GM10847 (cell line): ENCODE measurements around the gene SOX21.

Experiments
- POLR2A ChIP-seq: IDR thresholded peaks from 2 replicates; pipeline ENCODE4 v1.6.1; 2011; ENCODE audit not compliant: insufficient read length; ENCODE audit errors: extremely low read depth

The SOX21 gene

DNA sequence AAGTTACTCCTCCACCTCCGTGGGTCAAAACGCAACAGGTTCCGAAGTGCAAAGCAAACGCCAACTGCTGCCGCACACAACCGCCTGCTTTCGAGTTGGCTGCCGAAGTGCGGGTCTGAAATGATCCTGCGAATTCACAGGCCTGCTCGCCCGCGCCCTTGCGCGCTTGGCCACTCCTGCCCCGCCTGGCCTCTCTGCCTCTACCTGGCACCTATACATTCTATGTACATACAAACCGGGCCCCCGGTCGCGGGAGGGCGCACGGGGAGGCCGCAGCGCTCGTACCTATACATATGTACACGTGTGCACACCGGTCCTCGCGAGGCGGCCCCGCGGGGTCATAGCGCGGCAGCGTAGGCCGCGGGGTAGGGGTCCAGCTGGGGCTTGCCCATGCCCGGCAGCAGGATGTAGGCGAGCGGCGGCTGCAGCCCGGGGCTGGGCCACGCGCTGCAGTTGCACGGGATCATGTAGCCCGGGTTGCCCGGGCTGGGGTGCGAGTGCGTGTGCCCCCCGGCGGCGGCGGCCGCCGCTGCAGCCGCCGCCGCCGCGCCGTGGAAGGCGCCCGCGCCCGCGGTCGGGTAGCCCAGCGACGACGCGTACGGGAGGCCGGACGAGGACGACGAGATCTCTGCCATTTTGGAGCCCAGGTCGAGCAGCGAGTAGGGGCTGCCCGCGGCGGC is 1.3 kb downstream of the SOX21 start:
- TF ChIP-seq POLR2A: no peak

DNA sequence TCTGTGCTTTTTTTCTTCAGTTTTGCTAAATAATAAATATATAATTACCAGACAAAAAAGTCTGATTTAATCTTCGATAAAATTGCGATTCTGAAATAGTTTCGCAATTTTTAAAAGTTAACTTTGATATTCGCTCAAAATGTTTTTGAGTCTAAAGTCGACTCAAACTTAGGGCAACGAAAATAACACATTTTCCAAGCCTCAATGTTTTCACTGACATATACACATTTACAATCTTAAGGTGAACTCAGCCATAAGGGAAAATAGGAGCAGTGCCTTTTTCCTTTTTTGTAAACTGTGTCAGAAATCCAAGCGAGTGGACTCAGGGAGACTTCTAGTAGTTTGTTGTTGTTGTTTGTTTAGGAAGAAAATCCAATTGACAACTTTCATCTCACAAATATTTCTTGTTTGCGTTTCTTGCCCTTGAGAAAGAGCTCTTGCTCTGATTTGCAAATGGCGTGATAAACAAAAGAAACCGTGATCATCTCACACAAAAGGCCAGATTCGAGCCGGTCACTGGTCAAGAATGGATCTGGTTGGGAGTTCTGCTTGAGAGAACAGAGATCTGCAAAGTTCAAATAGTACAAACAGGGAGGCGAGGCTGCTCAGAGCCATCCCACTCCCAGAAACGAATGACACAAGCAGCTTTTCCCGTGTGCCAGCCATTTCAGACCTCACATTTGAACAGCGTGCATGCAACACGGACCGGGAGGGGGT is 2.1 kb downstream of the SOX21 start:
- no peak for TF ChIP-seq POLR2A

DNA sequence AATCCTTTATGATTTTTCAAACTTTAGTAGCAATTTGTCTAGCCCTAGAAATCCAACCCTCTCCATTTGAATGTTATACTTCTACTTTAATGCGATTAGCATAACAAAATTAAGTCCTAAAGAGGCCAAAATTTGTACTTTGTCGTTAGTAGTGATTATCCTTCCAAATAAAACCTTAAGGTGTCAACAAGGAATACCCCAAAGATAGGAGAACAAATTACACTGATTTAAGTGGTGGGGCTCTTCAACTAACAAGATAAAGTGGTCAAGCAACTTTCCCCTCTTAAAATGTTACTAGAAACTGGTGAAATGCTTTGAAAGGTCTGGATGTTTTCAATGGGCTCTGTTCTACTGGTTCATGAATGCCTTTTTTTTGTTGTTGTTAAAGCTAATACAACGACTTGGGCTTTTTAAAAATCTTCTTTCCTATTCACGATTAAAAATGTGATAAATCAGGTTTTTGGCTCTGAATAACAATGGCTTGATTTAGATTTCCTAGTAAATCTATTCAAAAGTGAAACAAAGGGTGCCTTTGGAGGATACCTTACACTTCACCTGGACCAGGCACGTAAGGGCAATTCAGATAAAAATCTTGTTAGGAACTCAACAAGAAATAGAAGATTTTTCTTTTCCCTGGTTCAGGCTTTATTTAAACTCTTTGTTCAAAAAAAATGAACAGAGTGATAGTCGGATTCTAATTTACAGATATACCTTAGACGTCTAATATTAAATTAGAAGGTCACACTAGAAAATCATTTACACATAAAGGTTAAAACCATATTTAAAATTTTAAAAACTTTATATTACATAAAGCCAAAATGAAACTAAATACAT is 3.1 kb downstream of the SOX21 start:
- no peak for TF ChIP-seq POLR2A

DNA sequence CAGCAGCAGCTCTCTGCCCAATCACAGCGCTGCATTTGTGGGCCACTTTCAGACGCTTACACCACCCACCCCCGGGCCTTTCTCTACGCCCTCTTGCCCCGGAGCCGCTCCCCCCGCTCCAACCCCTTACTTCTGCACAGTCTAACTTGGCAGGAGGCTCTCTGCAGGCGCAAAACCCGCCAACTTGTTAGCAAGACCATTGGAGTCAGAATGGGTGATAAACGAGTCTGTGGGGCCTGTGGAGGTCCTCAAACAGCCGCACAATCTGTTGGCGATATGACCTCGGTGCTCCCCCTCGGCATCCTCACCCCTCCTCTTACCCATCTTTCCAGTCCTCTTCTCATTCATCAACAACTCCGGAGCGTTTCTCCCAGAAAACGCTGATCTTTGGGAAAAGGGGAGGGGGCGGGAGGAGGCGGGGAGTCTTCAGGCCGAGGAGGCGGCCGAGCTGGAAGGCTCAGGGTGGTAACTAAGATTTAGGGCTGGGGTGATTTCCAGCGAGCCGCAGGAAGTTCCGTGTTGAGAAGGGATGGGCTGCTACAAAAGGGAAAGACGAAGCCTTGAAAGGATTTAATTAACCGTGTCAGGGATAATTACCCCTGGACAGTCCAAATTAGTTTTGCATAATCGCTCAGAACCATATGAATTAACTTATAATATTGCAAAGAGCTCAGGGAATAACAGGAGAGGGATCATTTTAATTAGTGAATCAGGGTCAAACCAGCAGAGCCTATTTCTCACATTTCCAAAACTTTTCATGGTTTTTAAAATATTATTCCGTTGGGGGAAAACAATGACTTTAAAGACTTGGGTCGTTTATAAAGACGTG is 4.1 kb downstream of the SOX21 start:
- no peak for TF ChIP-seq POLR2A

DNA sequence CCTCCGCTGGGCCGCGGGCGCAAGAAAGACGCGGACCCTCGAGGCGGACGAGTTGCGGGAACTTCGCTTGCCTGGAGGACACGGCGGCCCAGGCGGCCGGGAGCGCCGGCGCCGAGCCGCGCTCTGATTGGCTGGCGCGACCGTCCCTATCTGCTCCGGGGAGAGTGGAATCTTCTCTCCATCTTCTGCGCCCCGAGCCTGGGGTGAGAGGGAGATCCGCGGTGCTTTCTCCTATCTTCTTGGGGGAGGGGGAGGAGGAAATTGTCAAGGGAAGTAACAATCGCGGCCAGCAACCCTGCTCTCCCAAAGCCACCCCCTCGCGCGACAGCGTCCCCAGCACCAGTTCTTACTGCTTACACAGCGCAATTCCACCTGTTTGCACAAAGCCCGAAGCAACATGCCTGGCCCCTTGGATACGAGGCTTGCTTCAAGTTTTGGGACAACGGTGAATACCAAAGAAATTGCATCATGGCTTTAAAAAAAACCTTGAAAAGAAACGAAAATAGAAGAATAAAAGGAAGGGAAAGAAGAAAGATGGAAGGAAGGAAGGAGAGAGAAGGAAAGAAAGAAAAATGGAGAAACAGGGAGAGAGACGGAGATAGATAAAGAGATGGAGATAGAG is 4.8 kb downstream of the SOX21 start:
- no peak for TF ChIP-seq POLR2A

DNA sequence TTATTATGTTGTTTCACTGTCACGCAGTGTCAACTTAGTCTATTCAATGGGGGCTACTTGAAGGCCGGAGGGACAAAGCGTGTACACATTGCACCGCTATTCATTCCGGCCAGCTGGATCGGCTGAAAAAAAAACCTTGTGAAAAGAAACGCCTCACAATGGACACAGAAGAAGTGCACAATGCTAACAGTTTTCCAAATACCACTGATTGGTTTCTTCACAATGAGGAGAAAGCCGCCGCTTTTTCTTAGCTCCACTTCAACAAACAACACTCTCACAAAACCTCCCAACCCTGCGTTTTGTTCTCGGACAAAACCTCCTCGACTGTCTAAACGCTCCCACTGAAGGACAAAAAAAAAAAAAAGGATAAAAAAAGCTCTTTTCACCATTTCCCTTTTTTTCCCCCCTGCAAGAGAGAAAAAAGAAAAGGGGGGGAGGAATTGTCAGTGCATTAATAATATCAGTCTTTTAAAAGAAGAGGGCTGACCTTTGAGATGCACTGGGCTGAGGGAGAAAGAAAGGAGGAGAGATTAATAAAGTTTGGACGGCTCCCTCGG is 5.4 kb downstream of the SOX21 start:
- no peak for TF ChIP-seq POLR2A

DNA sequence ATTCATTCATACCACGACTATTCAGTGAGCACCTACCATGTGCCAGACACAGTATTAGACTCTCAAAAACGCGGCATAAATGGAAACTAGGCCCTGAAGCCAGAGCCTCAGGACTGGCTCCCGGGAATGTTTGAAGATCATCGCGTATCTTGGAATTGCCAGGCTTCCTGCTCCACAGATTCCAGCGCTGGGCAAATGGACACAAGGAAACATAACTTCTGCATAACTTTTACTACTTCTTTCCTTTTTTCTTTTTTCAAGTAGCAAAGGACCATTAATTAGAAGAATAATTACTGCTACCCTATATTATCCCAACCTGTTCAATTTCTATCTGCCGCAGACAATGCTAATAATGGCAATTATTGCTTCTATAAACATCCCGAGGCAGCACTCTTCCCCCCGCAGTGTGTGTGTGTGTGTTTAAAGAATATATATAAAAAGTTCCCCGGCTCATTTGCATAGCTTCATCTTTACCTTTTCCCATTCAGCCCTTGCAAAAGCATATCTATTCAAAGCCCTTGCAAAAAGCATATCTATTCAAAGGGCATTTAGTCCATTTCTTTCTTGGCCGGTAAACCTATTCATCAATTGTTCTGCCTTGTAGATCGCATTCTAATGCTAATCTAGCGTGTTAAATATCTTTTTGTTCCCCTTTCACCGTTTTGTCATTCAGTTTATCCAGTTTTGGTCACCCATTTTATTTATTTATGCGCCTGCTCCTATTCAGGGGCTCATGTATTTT is 6.1 kb downstream of the SOX21 start:
- no peak for TF ChIP-seq POLR2A

DNA sequence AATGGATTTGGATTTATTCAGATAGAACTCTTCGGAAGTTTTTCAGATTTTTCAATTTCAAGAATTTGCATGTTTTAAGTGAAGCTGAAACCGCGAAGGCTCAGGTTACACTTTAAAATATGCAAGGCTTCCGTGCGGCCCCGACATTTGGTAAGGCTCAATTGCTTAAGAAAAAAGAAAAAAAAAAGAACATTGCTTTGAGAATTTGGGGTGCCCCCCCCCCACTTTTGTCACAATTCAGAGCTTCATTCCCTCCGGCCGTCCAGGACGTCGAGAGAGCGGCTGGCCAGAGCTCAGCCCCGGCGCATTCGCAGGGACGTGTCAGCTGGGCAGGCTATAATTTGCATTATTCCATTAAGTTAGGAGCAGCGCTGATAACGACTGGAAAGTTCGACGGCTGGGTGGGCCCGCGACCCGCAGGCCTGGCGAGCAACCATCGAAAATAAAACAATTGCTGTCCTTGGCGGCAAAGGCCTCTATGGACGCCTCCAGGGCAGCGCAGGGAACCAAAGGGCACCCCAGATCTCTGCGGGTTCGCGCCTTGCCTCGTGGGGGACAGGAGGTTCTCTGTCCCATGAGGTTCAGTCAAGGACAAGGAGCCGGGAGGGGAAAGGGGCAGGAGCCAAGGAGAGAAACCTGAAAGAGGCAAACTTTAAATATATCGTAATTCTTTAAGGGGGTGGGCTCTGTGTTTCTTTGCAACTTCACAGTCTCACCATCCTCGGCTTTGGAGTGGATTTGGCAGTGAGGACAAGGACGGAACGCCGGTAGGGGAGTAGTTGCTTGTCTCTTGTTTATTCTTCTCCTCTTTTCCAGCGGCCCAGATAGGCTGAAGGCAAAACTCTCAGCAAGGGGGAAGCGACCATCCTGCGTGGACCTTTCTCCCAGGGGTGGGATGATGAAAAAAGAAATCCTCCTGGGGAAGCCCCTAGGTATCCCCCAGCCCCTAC is 7.0 kb downstream of the SOX21 start:
- TF ChIP-seq POLR2A: no peak

DNA sequence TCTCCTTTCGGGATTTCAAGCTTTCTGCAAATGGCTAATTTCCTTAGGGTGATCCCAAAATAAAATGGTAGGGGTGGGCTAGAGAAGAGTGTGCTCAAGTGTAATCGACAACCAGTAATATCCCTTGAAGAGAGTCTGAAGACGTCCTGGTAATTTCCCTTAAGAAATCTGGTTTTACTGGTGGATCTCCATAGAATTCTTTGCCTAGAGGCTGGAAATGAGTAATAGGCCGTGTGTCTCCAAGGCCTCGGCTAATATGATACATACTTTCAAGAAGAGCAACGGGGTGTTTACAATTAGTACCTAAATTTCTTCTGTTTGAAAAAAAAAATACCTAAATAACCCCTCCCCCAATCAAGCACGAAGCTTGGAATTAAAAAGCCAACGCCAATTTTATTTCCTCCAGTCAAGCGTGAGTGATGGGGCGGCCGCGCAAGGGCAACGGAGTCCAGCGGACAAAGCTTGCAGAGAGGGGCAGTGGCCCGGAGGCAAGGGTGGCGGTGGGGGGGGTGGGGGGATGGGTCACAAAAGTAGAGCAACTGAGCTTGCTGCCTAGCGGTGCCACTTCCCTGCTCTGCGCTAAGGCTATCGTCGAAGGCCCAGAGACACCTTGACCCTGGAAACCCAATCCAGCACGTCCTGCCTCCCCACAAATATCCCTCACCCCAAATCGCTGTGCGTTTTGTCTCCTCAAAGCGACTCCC is 7.8 kb downstream of the SOX21 start:
- no peak for TF ChIP-seq POLR2A

DNA sequence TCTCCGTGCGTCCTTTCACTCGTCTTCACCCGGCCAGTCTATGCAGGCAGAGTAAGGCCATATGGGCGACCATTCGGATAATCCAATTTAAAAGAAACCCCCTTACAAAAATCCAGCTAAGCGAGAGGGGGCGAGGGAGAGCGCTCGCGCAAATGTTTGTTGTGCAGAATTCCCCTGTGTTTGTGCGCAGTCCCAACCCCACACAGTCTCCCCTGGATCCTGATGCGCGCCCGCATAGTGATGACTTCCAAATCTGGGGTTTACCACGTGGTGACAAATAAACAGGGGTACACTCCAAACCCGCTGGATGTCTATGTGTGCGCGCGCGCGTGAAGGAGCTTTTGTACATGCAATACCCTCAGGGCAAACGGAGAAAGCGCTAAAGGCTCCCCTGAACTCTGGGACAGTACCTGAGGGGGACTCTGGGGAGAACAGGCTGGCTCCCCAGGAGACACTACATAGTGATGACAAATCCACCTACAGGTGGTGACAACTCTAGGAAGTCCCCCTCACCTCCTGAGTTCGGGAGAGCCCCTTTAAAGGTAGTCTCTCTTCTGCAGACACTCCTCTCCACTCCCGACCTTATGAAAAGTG is 8.5 kb downstream of the SOX21 start:
- TF ChIP-seq POLR2A: no peak

DNA sequence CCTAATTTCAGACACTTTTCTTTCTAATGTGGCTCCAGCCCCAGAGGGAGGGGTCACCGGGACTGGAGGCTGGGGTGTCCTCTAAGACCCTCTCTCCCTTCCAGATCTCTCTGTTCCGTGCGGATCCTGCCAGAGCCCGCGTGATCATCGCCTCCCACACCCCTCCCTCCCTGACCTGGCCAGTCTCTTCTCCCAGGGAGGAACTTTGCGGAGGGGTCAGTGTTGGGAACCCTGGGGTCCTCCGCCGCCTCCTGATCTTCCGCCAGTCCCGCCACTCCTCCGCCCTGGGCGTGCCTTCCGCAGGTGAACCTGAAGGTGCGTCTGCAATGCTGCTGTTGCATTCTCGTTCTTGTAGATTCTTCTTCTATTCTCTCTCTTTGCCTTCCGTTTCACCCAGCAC is 9.1 kb downstream of the SOX21 start:
- TF ChIP-seq POLR2A: no peak
